ENCODE measurements around the gene HACD2.

GRCh38 chr3:123511084-123511483, 73.8 kb downstream of the HACD2 start:
- TF ChIP-seq EZH2 (IDR thresholded peaks at IDR 0.05), result no peak
- no peak for TF ChIP-seq EZH2phosphoT487 (IDR thresholded peaks at IDR 0.05; ENCODE audit: borderline replicate concordance)

Data from HCT116 (cell line).